ENCODE results near the gene UGT1A3.

The UGT1A3 gene

DNA sequence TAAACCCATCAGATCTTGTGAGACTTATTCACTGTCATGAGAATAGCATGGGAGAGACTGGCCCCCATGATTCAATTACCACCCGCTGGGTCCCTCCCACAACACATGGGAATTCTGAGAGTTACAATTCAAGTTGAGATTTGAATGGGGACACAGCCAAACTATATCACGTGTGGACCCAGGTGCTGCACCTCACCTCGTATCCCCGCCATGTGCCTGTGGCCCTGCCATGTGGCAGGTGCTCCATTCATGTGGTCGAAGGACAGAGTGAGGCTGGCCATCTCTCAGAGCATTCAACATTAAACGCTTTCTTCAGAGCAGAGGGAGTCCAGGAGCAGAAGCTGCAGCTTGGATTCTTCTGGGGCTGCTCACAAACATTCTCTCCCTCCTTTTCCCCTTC lies 81.5 kb downstream of the UGT1A3 start:
- no peak for TF ChIP-seq TAF1 (IDR thresholded peaks at IDR 0.05; ENCODE audit: low read depth, low read length)
- TF ChIP-seq POU2F2 (IDR thresholded peaks at IDR 0.05; ENCODE audit: low read depth, low read length) = no peak
- TF ChIP-seq POLR2AphosphoS5 (IDR thresholded peaks at IDR 0.05; ENCODE audit: low read depth, low read length) = no peak
- TF ChIP-seq PAX5 (IDR thresholded peaks at IDR 0.05; ENCODE audit: insufficient read depth, low read length, severe bottlenecking) = no peak
- no peak for TF ChIP-seq SPI1 (IDR thresholded peaks at IDR 0.05; ENCODE audit: low read depth, low read length)
- no peak for TF ChIP-seq POLR2A (IDR thresholded peaks at IDR 0.05; ENCODE audit: low read depth, low read length)
- no peak for FAIRE-seq
- DNase-seq (ENCODE audit: insufficient read length, low spot score) = no peak

DNA sequence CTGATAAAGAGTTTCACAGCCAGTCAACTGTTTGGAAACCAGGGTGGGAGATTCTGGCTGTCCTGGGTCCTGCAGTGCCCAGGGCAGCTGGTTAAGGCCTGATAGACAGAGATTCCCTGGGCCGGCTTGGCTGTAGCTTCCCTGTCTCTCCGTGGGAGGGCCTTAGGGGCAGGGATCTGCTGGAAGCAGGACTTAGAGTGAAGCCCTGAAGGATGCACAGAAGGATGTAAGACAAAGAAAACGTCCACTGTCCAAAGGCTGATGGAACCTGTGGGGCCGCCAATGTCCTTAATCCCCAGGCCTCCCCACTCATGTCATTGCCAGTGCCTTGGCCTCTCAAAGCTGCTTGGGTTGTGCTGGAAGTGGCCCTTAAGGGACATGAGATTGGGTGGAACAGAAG lies 82.2 kb downstream of the UGT1A3 start:
- FAIRE-seq (no peak), DNase-seq (ENCODE audit: insufficient read length, low spot score) (no peak)
- TF ChIP-seq POU2F2 (IDR thresholded peaks at IDR 0.05; ENCODE audit: low read depth, low read length) = no peak
- no peak for TF ChIP-seq PAX5 (IDR thresholded peaks at IDR 0.05; ENCODE audit: insufficient read depth, low read length, severe bottlenecking)
- no peak for TF ChIP-seq SPI1 (IDR thresholded peaks at IDR 0.05; ENCODE audit: low read depth, low read length)
- no peak for TF ChIP-seq POLR2AphosphoS5 (IDR thresholded peaks at IDR 0.05; ENCODE audit: low read depth, low read length)

DNA sequence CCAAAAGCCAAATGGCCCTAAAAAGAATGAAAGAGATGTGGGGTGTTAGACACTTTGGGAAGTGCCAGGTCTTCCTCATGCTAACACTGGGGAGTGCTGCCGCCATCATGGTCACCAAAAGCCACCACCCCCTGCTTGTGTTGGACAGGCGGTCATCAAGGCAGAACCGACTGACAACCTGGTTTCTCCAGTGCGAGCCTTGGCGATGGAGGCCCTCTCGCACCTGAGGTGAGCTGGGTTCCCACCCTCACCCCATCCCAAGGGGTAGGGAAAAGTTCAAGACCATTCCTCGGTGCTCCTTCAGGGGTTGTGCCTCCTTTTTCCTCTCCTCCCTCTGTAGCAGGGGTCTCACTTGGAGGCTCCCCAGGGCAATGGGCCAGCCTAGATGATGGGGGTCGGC lies 82.9 kb downstream of the UGT1A3 start:
- no peak for TF ChIP-seq SPI1 (IDR thresholded peaks at IDR 0.05; ENCODE audit: low read depth, low read length)
- TF ChIP-seq POLR2AphosphoS5 (IDR thresholded peaks at IDR 0.05; ENCODE audit: low read depth, low read length) = no peak
- TF ChIP-seq POLR2A (IDR thresholded peaks at IDR 0.05; ENCODE audit: low read depth, low read length) = no peak
- TF ChIP-seq POU2F2 (IDR thresholded peaks at IDR 0.05; ENCODE audit: low read depth, low read length) = no peak
- TF ChIP-seq TAF1 (IDR thresholded peaks at IDR 0.05; ENCODE audit: low read depth, low read length) = no peak
- no peak for TF ChIP-seq PAX5 (IDR thresholded peaks at IDR 0.05; ENCODE audit: insufficient read depth, low read length, severe bottlenecking)
- FAIRE-seq = no peak
- DNase-seq (ENCODE audit: insufficient read length, low spot score) = no peak

DNA sequence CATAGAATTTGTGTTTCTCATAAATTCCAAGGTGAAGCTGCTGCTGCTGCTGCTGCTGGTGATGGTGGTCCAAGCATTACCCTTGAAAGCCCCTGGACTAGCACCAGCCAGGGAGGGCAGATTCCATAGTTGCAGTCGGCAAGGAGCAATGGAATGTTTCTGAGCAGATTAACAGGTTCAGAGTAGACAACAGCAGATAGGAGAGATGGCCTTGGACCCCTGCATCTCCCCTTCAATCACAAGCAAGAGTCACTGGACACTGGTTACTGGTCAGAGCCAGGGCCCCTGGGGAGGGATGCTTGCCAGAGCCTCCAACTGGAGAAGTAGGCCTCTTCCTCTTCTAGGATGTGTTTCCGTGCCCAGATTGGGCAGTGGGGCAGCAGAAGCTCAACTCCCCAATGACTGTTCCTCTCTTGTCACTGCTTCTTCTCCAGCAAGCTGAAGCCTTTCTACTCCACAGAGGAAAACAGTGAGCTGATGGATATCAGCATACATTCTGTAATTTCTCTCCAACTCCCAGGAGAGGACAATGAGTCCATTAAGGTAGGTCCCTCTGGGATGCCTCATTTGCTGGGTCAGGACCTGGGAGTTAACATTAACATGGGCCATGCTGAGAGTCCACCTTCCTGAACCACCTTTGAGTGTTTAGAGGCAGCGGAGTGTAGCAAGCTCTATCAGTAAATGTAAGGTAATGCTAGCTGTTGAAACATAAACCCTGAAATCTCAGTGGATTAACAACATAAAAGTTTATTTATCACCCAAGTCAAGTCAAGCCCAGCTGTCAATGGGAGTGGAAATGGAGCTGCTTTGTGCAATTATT lies 84.6 kb downstream of the UGT1A3 start:
- TF ChIP-seq POLR2A (IDR thresholded peaks at IDR 0.05; ENCODE audit: low read depth, low read length) (no peak), TAF1 (IDR thresholded peaks at IDR 0.05; ENCODE audit: low read depth, low read length) (no peak)
- FAIRE-seq (no peak), DNase-seq (ENCODE audit: insufficient read length, low spot score) (no peak)

DNA sequence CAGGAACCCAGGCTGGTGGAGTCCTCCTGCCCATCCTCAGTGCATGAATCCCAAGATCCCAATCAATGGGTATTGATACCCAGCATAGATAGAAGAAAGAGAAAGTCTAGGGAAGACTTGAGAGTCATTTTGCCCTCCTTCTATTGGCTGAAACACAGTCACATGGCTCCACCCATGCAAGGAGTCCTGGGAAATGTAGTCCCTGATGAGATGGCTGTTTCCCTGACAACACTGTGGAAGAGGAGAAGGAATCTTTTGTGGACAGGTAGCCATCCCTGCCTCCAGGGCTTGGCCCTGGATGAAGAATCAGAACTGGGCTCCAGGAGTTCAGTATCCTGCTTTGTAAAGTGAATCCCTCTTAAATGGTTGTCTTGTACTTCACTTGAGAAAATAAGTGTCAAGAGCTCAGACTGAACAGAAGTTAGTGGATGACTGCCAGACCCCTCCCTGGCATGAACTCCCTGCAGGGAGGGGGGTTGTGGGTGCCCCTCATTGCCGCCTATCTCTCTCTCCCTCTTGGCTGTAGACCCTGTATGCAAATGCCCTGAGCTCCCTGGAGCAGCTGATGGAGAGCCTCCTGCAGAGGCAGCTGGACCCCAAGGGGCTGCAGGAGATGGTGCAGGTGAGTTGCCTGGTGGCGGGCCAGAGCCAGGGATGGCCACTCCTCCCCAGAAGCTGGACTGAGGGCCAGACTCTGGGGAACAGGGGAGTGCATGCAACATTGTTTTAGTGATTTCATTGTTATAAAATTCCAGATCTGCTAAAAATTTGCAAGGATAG lies 85.4 kb downstream of the UGT1A3 start:
- no peak for TF ChIP-seq POLR2AphosphoS5 (IDR thresholded peaks at IDR 0.05; ENCODE audit: low read depth, low read length)
- TF ChIP-seq SPI1 (IDR thresholded peaks at IDR 0.05; ENCODE audit: low read depth, low read length) = no peak
- no peak for TF ChIP-seq TAF1 (IDR thresholded peaks at IDR 0.05; ENCODE audit: low read depth, low read length)
- no peak for TF ChIP-seq POLR2A (IDR thresholded peaks at IDR 0.05; ENCODE audit: low read depth, low read length)
- TF ChIP-seq POU2F2 (IDR thresholded peaks at IDR 0.05; ENCODE audit: low read depth, low read length) = no peak
- TF ChIP-seq PAX5 (IDR thresholded peaks at IDR 0.05; ENCODE audit: insufficient read depth, low read length, severe bottlenecking) = no peak
- FAIRE-seq (no peak), DNase-seq (ENCODE audit: insufficient read length, low spot score) (no peak)

DNA sequence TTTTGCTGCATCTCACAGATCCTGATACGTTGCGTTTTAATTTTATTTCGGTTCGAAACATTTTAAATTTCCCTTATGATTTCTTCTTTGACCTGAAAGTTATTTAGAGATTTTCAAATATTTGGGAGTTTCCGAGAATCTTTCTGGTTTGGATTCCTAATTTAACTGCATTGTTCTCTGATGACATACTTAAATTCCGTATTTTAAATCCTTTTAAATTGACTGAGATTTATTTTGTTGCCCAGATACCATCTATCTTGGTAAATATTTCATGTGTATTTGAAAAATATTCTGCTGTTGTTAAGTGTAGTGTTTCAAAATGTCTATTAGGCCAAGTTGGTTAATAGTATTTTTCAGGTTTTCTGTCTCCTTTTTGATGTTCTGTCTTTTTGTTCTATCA lies 87.0 kb downstream of the UGT1A3 start:
- no peak for TF ChIP-seq POLR2A (IDR thresholded peaks at IDR 0.05; ENCODE audit: low read depth, low read length)
- TF ChIP-seq SPI1 (IDR thresholded peaks at IDR 0.05; ENCODE audit: low read depth, low read length) = no peak
- TF ChIP-seq POLR2AphosphoS5 (IDR thresholded peaks at IDR 0.05; ENCODE audit: low read depth, low read length) = no peak
- no peak for FAIRE-seq

DNA sequence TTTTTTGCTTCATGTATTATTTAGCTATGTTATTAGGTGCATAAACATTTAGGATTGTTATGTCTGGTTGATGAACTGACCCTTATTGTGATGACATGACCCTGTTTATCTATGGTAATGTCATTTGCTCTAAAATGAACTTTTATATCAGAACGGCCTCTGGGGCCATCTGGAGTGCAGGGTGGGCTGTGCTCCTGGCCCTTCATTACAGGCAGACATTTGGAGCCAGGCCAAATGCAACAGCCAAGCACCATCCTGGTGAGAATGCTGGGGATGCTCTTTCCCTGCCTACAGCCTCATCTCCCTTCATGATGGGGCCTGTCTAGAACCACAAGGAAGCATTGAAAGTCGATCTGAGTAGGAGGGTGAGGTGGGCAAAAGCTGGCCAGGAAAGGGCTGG lies 87.5 kb downstream of the UGT1A3 start:
- no peak for FAIRE-seq
- DNase-seq (ENCODE audit: insufficient read length, low spot score) = no peak
- TF ChIP-seq POLR2AphosphoS5 (IDR thresholded peaks at IDR 0.05; ENCODE audit: low read depth, low read length) = no peak
- no peak for TF ChIP-seq SPI1 (IDR thresholded peaks at IDR 0.05; ENCODE audit: low read depth, low read length)
- no peak for TF ChIP-seq POLR2A (IDR thresholded peaks at IDR 0.05; ENCODE audit: low read depth, low read length)
- no peak for TF ChIP-seq POU2F2 (IDR thresholded peaks at IDR 0.05; ENCODE audit: low read depth, low read length)
- TF ChIP-seq TAF1 (IDR thresholded peaks at IDR 0.05; ENCODE audit: low read depth, low read length) = no peak
- no peak for TF ChIP-seq PAX5 (IDR thresholded peaks at IDR 0.05; ENCODE audit: insufficient read depth, low read length, severe bottlenecking)

More for the DNA sequence above, 87.0 kb downstream of the UGT1A3 start:
- DNase-seq (ENCODE audit: insufficient read length, low spot score) = no peak

DNA sequence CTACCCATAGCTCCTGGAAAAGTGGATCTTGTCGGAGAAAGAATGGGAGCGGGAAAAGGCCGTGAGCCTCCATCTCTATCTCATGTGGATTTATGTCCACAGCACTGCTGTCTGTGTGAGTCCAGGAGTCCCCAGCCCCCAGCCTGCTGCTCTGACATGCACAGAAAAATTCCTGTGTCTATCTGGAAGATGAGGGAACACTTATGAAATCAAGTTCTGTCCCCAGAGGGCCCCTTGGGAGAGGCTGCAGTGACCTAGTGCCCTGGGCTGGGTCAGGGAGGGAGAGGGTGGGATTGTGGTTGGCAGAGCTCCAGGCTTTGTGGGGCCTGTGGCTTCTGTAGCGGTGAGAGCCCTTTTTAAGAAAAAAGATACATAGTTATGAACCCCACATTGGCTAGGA lies 87.9 kb downstream of the UGT1A3 start:
- no peak for TF ChIP-seq POLR2AphosphoS5 (IDR thresholded peaks at IDR 0.05; ENCODE audit: low read depth, low read length)
- no peak for TF ChIP-seq POLR2A (IDR thresholded peaks at IDR 0.05; ENCODE audit: low read depth, low read length)
- no peak for TF ChIP-seq TAF1 (IDR thresholded peaks at IDR 0.05; ENCODE audit: low read depth, low read length)
- no peak for TF ChIP-seq PAX5 (IDR thresholded peaks at IDR 0.05; ENCODE audit: insufficient read depth, low read length, severe bottlenecking)
- TF ChIP-seq SPI1 (IDR thresholded peaks at IDR 0.05; ENCODE audit: low read depth, low read length) = no peak
- TF ChIP-seq POU2F2 (IDR thresholded peaks at IDR 0.05; ENCODE audit: low read depth, low read length) = no peak
- DNase-seq (ENCODE audit: insufficient read length, low spot score) = no peak
- FAIRE-seq = no peak

DNA sequence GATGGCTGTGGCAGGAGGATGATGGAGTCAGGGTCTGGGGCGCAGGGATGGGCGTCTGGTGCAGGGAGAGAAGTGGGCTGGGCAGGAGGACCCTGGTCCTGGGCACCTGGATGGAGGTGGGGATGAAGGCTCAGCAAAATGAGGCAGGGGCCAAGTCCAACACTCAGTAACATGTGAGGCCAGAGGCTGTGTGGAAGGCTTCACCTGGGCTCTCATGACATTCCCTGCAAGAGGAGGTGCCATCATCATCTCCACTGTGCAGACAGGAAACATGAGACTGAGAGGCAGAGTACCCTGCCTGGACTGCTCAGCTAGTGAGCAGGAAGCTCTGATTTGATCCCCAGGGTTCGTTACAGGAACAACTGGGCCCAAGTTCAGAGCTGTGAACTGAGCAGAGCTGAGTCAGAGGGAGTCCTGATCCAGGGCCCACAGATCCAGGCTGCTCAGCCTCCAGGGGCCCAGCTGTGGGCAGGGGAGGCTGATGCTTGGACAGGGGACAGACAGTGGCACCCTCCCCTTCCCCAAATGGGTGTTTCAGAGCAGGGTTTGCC lies 88.6 kb downstream of the UGT1A3 start:
- no peak for FAIRE-seq
- no peak for DNase-seq (ENCODE audit: insufficient read length, low spot score)
- TF ChIP-seq TAF1 (IDR thresholded peaks at IDR 0.05; ENCODE audit: low read depth, low read length) = no peak
- no peak for TF ChIP-seq PAX5 (IDR thresholded peaks at IDR 0.05; ENCODE audit: insufficient read depth, low read length, severe bottlenecking)
- no peak for TF ChIP-seq POLR2A (IDR thresholded peaks at IDR 0.05; ENCODE audit: low read depth, low read length)
- TF ChIP-seq POU2F2 (IDR thresholded peaks at IDR 0.05; ENCODE audit: low read depth, low read length) = no peak
- no peak for TF ChIP-seq POLR2AphosphoS5 (IDR thresholded peaks at IDR 0.05; ENCODE audit: low read depth, low read length)
- TF ChIP-seq SPI1 (IDR thresholded peaks at IDR 0.05; ENCODE audit: low read depth, low read length) = no peak
